Measurements from ENCODE around the gene TBCD.
A peak's percentile ranks its signal among the peaks of the same experiment; 100 is the strongest.
"Not testable (repeated sequence)": the region's sequence is repeated elsewhere in the genome, so short reads cannot be mapped to it uniquely, and the experiment has no call there.

TBCD gene

GRCh38 chr17:82776454-82776853, 24.6 kb downstream of the TBCD start:
- no peak for TF ChIP-seq CTCF (IDR thresholded peaks at IDR 0.05; ENCODE audit: poor library complexity, severe bottlenecking)
- H3K4me1 ChIP-seq (ENCODE audit: insufficient read depth, poor library complexity, severe bottlenecking), result no peaks in the 10 kb centered on the region
- H3K4me3 ChIP-seq (ENCODE audit: severe bottlenecking), result no peak overlapping the region

GRCh38 chr17:82777778-82778375, 26.0 kb downstream of the TBCD start:
- not testable (repeated sequence) for DNase-seq (ENCODE audit: low spot score); H3K4me1 ChIP-seq (ENCODE audit: insufficient read depth, poor library complexity, severe bottlenecking); H3K9me3 ChIP-seq (ENCODE audit: severe bottlenecking); H3K4me3 ChIP-seq (ENCODE audit: severe bottlenecking); H3K27me3 ChIP-seq (ENCODE audit: insufficient read depth, poor library complexity, severe bottlenecking); H3K27ac ChIP-seq (ENCODE audit: poor library complexity, severe bottlenecking); ATAC-seq (ENCODE audit: low read depth)
- TF ChIP-seq CTCF (IDR thresholded peaks at IDR 0.05; ENCODE audit: poor library complexity, severe bottlenecking), result peak; percentile 58
- peaks cover 33% of the 10 kb centered on the region for H3K36me3 ChIP-seq (ENCODE audit: low read depth)

More at GRCh38 chr17:82776454-82776853, 24.6 kb downstream of the TBCD start:
- H3K27me3 ChIP-seq (ENCODE audit: insufficient read depth, poor library complexity, severe bottlenecking), result no peaks in the 10 kb centered on the region
- H3K27ac ChIP-seq (ENCODE audit: poor library complexity, severe bottlenecking), result no peak overlapping the region
- peaks cover 28% of the 10 kb centered on the region for H3K36me3 ChIP-seq (ENCODE audit: low read depth)
- DNase-seq (ENCODE audit: low spot score) (no peak), ATAC-seq (ENCODE audit: low read depth) (no peak)
- H3K9me3 ChIP-seq (ENCODE audit: severe bottlenecking), result no peaks in the 10 kb centered on the region

GRCh38 chr17:82779541-82779940, 27.7 kb downstream of the TBCD start:
- no peak overlapping the region for H3K27ac ChIP-seq (ENCODE audit: poor library complexity, severe bottlenecking)
- no peaks in the 10 kb centered on the region for H3K27me3 ChIP-seq (ENCODE audit: insufficient read depth, poor library complexity, severe bottlenecking)
- H3K4me3 ChIP-seq (ENCODE audit: severe bottlenecking), result no peak overlapping the region
- DNase-seq (ENCODE audit: low spot score) (no peak), ATAC-seq (ENCODE audit: low read depth) (no peak)
- H3K4me1 ChIP-seq (ENCODE audit: insufficient read depth, poor library complexity, severe bottlenecking), result no peaks in the 10 kb centered on the region
- no peaks in the 10 kb centered on the region for H3K9me3 ChIP-seq (ENCODE audit: severe bottlenecking)
- peaks cover 39% of the 10 kb centered on the region for H3K36me3 ChIP-seq (ENCODE audit: low read depth)
- TF ChIP-seq CTCF (IDR thresholded peaks at IDR 0.05; ENCODE audit: poor library complexity, severe bottlenecking), result no peak

- Histone ChIP-seq H3K4me3 (ENCODE audit: severe bottlenecking) (no peak overlapping the region), H3K27me3 (ENCODE audit: insufficient read depth, poor library complexity, severe bottlenecking) (no peaks in the 10 kb centered on the region), H3K4me1 (ENCODE audit: insufficient read depth, poor library complexity, severe bottlenecking) (no peaks in the 10 kb centered on the region), H3K9me3 (ENCODE audit: severe bottlenecking) (no peaks in the 10 kb centered on the region), H3K27ac (ENCODE audit: poor library complexity, severe bottlenecking) (no peak overlapping the region), H3K36me3 (ENCODE audit: low read depth) (peaks cover 34% of the 10 kb centered on the region)
- no peak for TF ChIP-seq CTCF (IDR thresholded peaks at IDR 0.05; ENCODE audit: poor library complexity, severe bottlenecking)
- no peak for ATAC-seq (ENCODE audit: low read depth)
- DNase-seq (ENCODE audit: low spot score), result no peak
These were observed 28.3 kb downstream of the TBCD start for GRCh38 chr17:82780195-82780594.

Data from RWPE2 (cell line).